Neural cell (in vitro differentiated cells): ENCODE measurements around the gene AP2A2.

ENCODE experiments used
- EZH2 ChIP-seq: fragments of 200-600, 300-800 bp; shearing (Covaris generic), sonication (generic); IDR thresholded peaks from 2 replicates; pipeline ENCODE4 v1.6.1; 2014; ENCODE audit warnings: antibody characterized with exemption, low read length, borderline replicate concordance, mild to moderate bottlenecking; ENCODE audit not compliant: insufficient read depth, poor library complexity, severe bottlenecking
- POLR2AphosphoS5 ChIP-seq: IDR thresholded peaks from 2 replicates; pipeline ENCODE4 v1.6.1; 2012
- SMC3 ChIP-seq: fragments of 450-650 bp; conservative IDR thresholded peaks from 2 replicates; pipeline ENCODE4 v1.6.1; 2014; ENCODE audit warnings: antibody characterized with exemption, mild to moderate bottlenecking, moderate library complexity; ENCODE audit not compliant: poor library complexity
- TAF1 ChIP-seq: IDR thresholded peaks from 2 replicates; pipeline ENCODE4 v1.6.1; 2012; ENCODE audit warnings: low read depth
- TF ChIP-seq, protein P1 (sequence below): fragments of 450-650 bp; IDR thresholded peaks from 2 replicates; pipeline ENCODE4 v1.5.1; 2014; ENCODE audit warnings: antibody characterized with exemption, mild to moderate bottlenecking, moderate library complexity; ENCODE audit not compliant: poor library complexity, severe bottlenecking

GRCh38 chr11:889257-889656, 36.4 kb upstream of the AP2A2 start:
- TF ChIP-seq SMC3 = no peak
- no peak for TF ChIP-seq TAF1
- TF ChIP-seq, protein P1, sequence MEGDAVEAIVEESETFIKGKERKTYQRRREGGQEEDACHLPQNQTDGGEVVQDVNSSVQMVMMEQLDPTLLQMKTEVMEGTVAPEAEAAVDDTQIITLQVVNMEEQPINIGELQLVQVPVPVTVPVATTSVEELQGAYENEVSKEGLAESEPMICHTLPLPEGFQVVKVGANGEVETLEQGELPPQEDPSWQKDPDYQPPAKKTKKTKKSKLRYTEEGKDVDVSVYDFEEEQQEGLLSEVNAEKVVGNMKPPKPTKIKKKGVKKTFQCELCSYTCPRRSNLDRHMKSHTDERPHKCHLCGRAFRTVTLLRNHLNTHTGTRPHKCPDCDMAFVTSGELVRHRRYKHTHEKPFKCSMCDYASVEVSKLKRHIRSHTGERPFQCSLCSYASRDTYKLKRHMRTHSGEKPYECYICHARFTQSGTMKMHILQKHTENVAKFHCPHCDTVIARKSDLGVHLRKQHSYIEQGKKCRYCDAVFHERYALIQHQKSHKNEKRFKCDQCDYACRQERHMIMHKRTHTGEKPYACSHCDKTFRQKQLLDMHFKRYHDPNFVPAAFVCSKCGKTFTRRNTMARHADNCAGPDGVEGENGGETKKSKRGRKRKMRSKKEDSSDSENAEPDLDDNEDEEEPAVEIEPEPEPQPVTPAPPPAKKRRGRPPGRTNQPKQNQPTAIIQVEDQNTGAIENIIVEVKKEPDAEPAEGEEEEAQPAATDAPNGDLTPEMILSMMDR = no peak
- no peak for TF ChIP-seq POLR2AphosphoS5
- no peak for TF ChIP-seq EZH2
